IMR-90 (cell line): Measurements from ENCODE around the gene STX2. TPM values are rescaled to one million over a fixed set of nuclear protein-coding genes. Genes with fewer than 3 reads are reported as not detected.

Experiments
- ATAC-seq: fragments of 200-7000 bp; cut with Tn5 transposase; 2 replicates; pipeline ENCODE4 v1.9.1; 2020; ENCODE audit warnings: low read depth, mild to moderate bottlenecking, moderate library complexity
- BruUV-seq: library from RNA; stranded (reverse); fragments of 400-500 nt; replicated peaks from 2 replicates; lab custom pipeline; 2021; lab: Mats Ljungman, UMichigan
- CTCF ChIA-PET: fragments of 300-600 bp; formaldehyde crosslinking; extraction: SDS; loops from one replicate; lab custom pipeline; 2021; ENCODE audit warnings: antibody characterized with exemption; lab: Yijun Ruan, JAX
- POLR2A ChIA-PET: fragments of 300-600 bp; sonication (Branson Sonifier 250); formaldehyde crosslinking; loops from one replicate; lab custom pipeline; 2022; ENCODE audit warnings: antibody characterized with exemption; ENCODE audit not compliant: unreplicated experiment; lab: Charles Lee
- DNase-seq: peaks from one replicate; pipeline ENCODE4 v3.0.0; 2013
- H2AFZ ChIP-seq: replicated peaks from 2 replicates; pipeline ENCODE3; 2013; ENCODE audit warnings: low read length, mild to moderate bottlenecking; ENCODE audit not compliant: poor library complexity
- H2AK5ac ChIP-seq: 2 replicates; pipeline ENCODE4 v1.6.1; 2013; ENCODE audit warnings: low read depth, low read length, inconsistent platforms
- H2AK9ac ChIP-seq: replicated peaks from 2 replicates; pipeline ENCODE3; 2013; ENCODE audit warnings: mild to moderate bottlenecking, low read depth, low read length, moderate library complexity; ENCODE audit not compliant: poor library complexity
- H2BK120ac ChIP-seq: 2 replicates; pipeline ENCODE4 v1.6.1; 2013; ENCODE audit warnings: low read depth, low read length, inconsistent platforms
- H2BK15ac ChIP-seq: 3 replicates; pipeline ENCODE4 v1.6.1; 2013; ENCODE audit warnings: low read depth, low read length, inconsistent platforms
- H2BK20ac ChIP-seq: 2 replicates; pipeline ENCODE4 v1.6.1; 2013; ENCODE audit warnings: low read depth, mild to moderate bottlenecking, inconsistent platforms, low read length, moderate library complexity
- H2BK5ac ChIP-seq: 2 replicates; pipeline ENCODE4 v1.6.1; 2013; ENCODE audit warnings: mild to moderate bottlenecking, low read depth, low read length, inconsistent platforms; ENCODE audit not compliant: poor library complexity, severe bottlenecking
- H3K14ac ChIP-seq: replicated peaks from 2 replicates; pipeline ENCODE4 v1.6.1; 2013; ENCODE audit warnings: low read depth, low read length, inconsistent platforms
- H3K18ac ChIP-seq: 2 replicates; pipeline ENCODE4 v1.6.1; 2013; ENCODE audit warnings: low read depth, low read length, control low read depth
- H3K23ac ChIP-seq: 2 replicates; pipeline ENCODE4 v1.6.1; 2013; ENCODE audit warnings: low read depth, low read length, inconsistent platforms
- H3K27ac ChIP-seq: 2 replicates; pipeline ENCODE4 v1.5.1; 2013; ENCODE audit warnings: mild to moderate bottlenecking, control low read depth, low read length; ENCODE audit not compliant: insufficient read depth
- H3K27me3 ChIP-seq: 2 replicates; pipeline ENCODE4 v1.6.1; 2013; ENCODE audit warnings: low read length; ENCODE audit not compliant: control insufficient read depth, insufficient read depth
- H3K36me3 ChIP-seq: 2 replicates; pipeline ENCODE4 v1.6.1; 2013; ENCODE audit warnings: low read length, mixed read lengths; ENCODE audit not compliant: control insufficient read depth, insufficient read depth
- H3K4ac ChIP-seq: 2 replicates; pipeline ENCODE4 v1.6.1; 2013; ENCODE audit warnings: low read depth, low read length, inconsistent platforms
- H3K4me1 ChIP-seq: 2 replicates; pipeline ENCODE4 v1.6.1; 2013; ENCODE audit warnings: low read length, mixed read lengths; ENCODE audit not compliant: control insufficient read depth, insufficient read depth
- H3K4me2 ChIP-seq: 2 replicates; pipeline ENCODE4 v1.6.1; 2013; ENCODE audit warnings: low read depth, mild to moderate bottlenecking, control low read depth, low read length, moderate library complexity
- H3K4me3 ChIP-seq: 2 replicates; pipeline ENCODE4 v1.5.1; 2013; ENCODE audit warnings: low read depth, mild to moderate bottlenecking, control low read depth, low read length, moderate library complexity; ENCODE audit not compliant: insufficient read depth
- H3K56ac ChIP-seq: 2 replicates; pipeline ENCODE4 v1.6.1; 2013; ENCODE audit warnings: low read length, inconsistent platforms; ENCODE audit not compliant: insufficient read depth; ENCODE audit errors: extremely low read depth
- H3K79me1 ChIP-seq, 2 experiments: 2 replicates each; pipeline ENCODE4 v1.6.1; 2013; ENCODE audit warnings: low read length in 2 of 2, inconsistent platforms in 1 of 2, low read depth in 1 of 2
- H3K9ac ChIP-seq: 2 replicates; pipeline ENCODE4 v1.6.1; 2013; ENCODE audit warnings: low read depth, low read length, control low read depth
- H3K9me1 ChIP-seq: 2 replicates; pipeline ENCODE4 v1.6.1; 2013; ENCODE audit warnings: low read length, inconsistent platforms; ENCODE audit not compliant: insufficient read depth
- H3K9me3 ChIP-seq: 2 replicates; pipeline ENCODE4 v1.6.1; 2013; ENCODE audit warnings: low read length; ENCODE audit not compliant: control insufficient read depth, insufficient read depth
- H4K20me1 ChIP-seq: 2 replicates; pipeline ENCODE4 v1.6.1; 2013; ENCODE audit warnings: low read length, inconsistent platforms; ENCODE audit not compliant: insufficient read depth
- H4K5ac ChIP-seq: 2 replicates; pipeline ENCODE4 v1.6.1; 2013; ENCODE audit warnings: mild to moderate bottlenecking, low read depth, low read length, control low read depth
- H4K8ac ChIP-seq, 2 experiments: 2 replicates each; pipeline ENCODE4 v1.6.1; 2013; ENCODE audit warnings: low read depth in 2 of 2, low read length in 2 of 2, control low read depth in 1 of 2, inconsistent platforms in 1 of 2
- H4K91ac ChIP-seq: 2 replicates; pipeline ENCODE4 v1.6.1; 2013; ENCODE audit warnings: low read depth, low read length, inconsistent platforms; ENCODE audit not compliant: insufficient read depth
- BHLHE40 ChIP-seq: fragments of 150-350 bp; IDR thresholded peaks from 2 replicates; pipeline ENCODE4 v1.6.1; 2016; ENCODE audit warnings: mild to moderate bottlenecking, low read depth, low read length
- CEBPB ChIP-seq: IDR thresholded peaks from 2 replicates; pipeline ENCODE4 v1.6.1; 2012; ENCODE audit warnings: low read depth, low read length, improper control_type of control experiment
- CHD1 ChIP-seq: IDR thresholded peaks from 2 replicates; pipeline ENCODE4 v1.6.1; 2012; ENCODE audit warnings: low read depth, low read length, improper control_type of control experiment
- CTCF ChIP-seq: conservative IDR thresholded peaks from 2 replicates; pipeline ENCODE4 v1.5.1; 2012; ENCODE audit warnings: mild to moderate bottlenecking, low read depth, low read length, improper control_type of control experiment
- ELK1 ChIP-seq: fragments of 150-350 bp; IDR thresholded peaks from 2 replicates; pipeline ENCODE4 v1.6.1; 2016; ENCODE audit warnings: low read depth, mild to moderate bottlenecking, low read length, moderate library complexity, borderline replicate concordance
- FOS ChIP-seq: fragments of 150-350 bp; IDR thresholded peaks from 2 replicates; pipeline ENCODE4 v1.6.1; 2016; ENCODE audit warnings: low read depth, low read length
- MAFK ChIP-seq: IDR thresholded peaks from 2 replicates; pipeline ENCODE4 v1.6.1; 2012; ENCODE audit warnings: low read depth, low read length, improper control_type of control experiment
- MAZ ChIP-seq: IDR thresholded peaks from 2 replicates; pipeline ENCODE4 v1.6.1; 2012; ENCODE audit warnings: low read depth, mild to moderate bottlenecking, low read length, improper control_type of control experiment, moderate library complexity, borderline replicate concordance
- MXI1 ChIP-seq: IDR thresholded peaks from 2 replicates; pipeline ENCODE4 v1.6.1; 2012; ENCODE audit warnings: low read depth, mild to moderate bottlenecking, low read length, moderate library complexity, borderline replicate concordance
- NFE2L2 ChIP-seq: fragments of 150-350 bp; IDR thresholded peaks from 2 replicates; pipeline ENCODE4 v1.6.1; 2016; ENCODE audit warnings: low read depth, mild to moderate bottlenecking, low read length
- POLR2A ChIP-seq: IDR thresholded peaks from 2 replicates; pipeline ENCODE4 v1.6.1; 2012; ENCODE audit warnings: mild to moderate bottlenecking, low read depth, low read length
- RAD21 ChIP-seq: IDR thresholded peaks from 2 replicates; pipeline ENCODE4 v1.6.1; 2012; ENCODE audit warnings: low read length, improper control_type of control experiment
- RCOR1 ChIP-seq: IDR thresholded peaks from 2 replicates; pipeline ENCODE4 v1.6.1; 2012; ENCODE audit warnings: mild to moderate bottlenecking, low read length, improper control_type of control experiment; ENCODE audit not compliant: insufficient replicate concordance
- RFX5 ChIP-seq: IDR thresholded peaks from 2 replicates; pipeline ENCODE4 v1.8.0; 2012; ENCODE audit warnings: low read depth, mild to moderate bottlenecking, low read length, moderate library complexity
- SMC3 ChIP-seq: fragments of 150-350 bp; IDR thresholded peaks from 2 replicates; pipeline ENCODE4 v1.6.1; 2016; ENCODE audit warnings: low read depth, mild to moderate bottlenecking, antibody characterized with exemption, low read length, moderate library complexity
- USF2 ChIP-seq: fragments of 150-350 bp; IDR thresholded peaks from 2 replicates; pipeline ENCODE4 v1.6.1; 2017; ENCODE audit warnings: mild to moderate bottlenecking, antibody characterized with exemption, low read length, low read depth
- WGBS, 2 experiments: methylation state at CpG; one replicate each; pipeline versions ENCODE4 v1.1.5 to v1.1.7; 2013; ENCODE audit warnings: missing lambda C conversion rate in 2 of 2; ENCODE audit not compliant: insufficient read length in 1 of 2; ENCODE audit errors: extremely low coverage in 2 of 2; 5-methylcytosine and 5-hydroxymethylcytosine counted together
- dilution Hi-C: fragments of 300-500 bp; cut with HindIII; formaldehyde crosslinking; loops from one replicate; pipeline ENCODE4 v1.14.3; 2018; ENCODE audit warnings: low sequenced_read_pairs; ENCODE audit not compliant: unreplicated experiment
- in situ Hi-C: fragments of 300-500 bp; cut with MboI; formaldehyde crosslinking; loops from 3 replicates; pipeline ENCODE4 v1.14.3; 2019; ENCODE audit warnings: low sequenced_read_pairs, inconsistent platforms, mixed read lengths
- intact Hi-C: fragments of 100-400 bp; cut with micrococcal nuclease; formaldehyde crosslinking; loops from 2 replicates; pipeline ENCODE4 v1.10.0; 2022
- polyA plus RNA-seq, 3 experiments: library from polyadenylated mRNA; depleted of rRNA; stranded (reverse); fragments of >200 nt; gene quantifications; 2 replicates each; pipeline ENCODE4 v1.2.3, GENCODE V29; 2012; ENCODE audit warnings: low replicate concordance in 1 of 3
- total RNA-seq: library from RNA; depleted of rRNA; stranded (reverse); fragments of >200 nt; gene quantifications from 2 replicates; pipeline ENCODE4 v1.2.3, GENCODE V29; 2012

STX2 gene
- total and polyA plus RNA-seq, 2 of the 4 experiments (the other 2 are of a cell fraction): 26.9 to 32.5 TPM

- TF ChIP-seq SMC3 (no peak), RAD21 (no peak), USF2 (no peak), RFX5 (no peak), NFE2L2 (no peak), MXI1 (no peak), CEBPB (no peak), BHLHE40 (no peak), MAZ (no peak), POLR2A (no peak), FOS (no peak), CTCF (no peak), ELK1 (no peak), CHD1 (no peak), MAFK (no peak), RCOR1 (no peak)
- Histone ChIP-seq H2BK120ac (no peak overlapping the region), H4K5ac (no peak overlapping the region), H3K18ac (no peak overlapping the region), H4K20me1 (no peaks in the 10 kb centered on the region), H2BK20ac (no peak overlapping the region), H3K9me3 (no peaks in the 10 kb centered on the region), H3K23ac (no peak overlapping the region), H3K9me1 (no peaks in the 10 kb centered on the region), H2AK9ac (no peak overlapping the region), H3K4me2 (no peak overlapping the region), H3K56ac (no peak overlapping the region), H2BK5ac (no peak overlapping the region), H2AFZ (no peak overlapping the region), H4K8ac (no peak overlapping the region), H3K4me1 (no peaks in the 10 kb centered on the region), H3K79me1 (peaks cover 0 to 11% of the 10 kb centered on the region in 2 experiments; a peak in 1 of 4 replicates), H3K4me3 (no peak overlapping the region), H4K91ac (no peak overlapping the region), H3K27me3 (no peaks in the 10 kb centered on the region), H3K36me3 (peaks cover 40% of the 10 kb centered on the region), H3K14ac (no peak overlapping the region), H3K4ac (no peak overlapping the region), H2BK15ac (no peak overlapping the region), H3K27ac (no peak overlapping the region), H2AK5ac (no peak overlapping the region), H3K9ac (no peak overlapping the region)
- ATAC-seq (no peak), DNase-seq (no peak)
- dilution Hi-C loops: no loop called here
- BruUV-seq: no TSS peak
- CTCF ChIA-PET: no interaction called here
- in situ Hi-C loops: no loop called here
- POLR2A ChIA-PET: no interaction called here
- intact Hi-C loops: no loop called here
- no CpG with 5 or more reads among the region's 3 CpGs for WGBS, 2 experiments
Measured at GRCh38 chr12:130793554-130793849, 45.5 kb downstream of the STX2 start.
